Muscle of back (tissue), 11 donors: ENCODE results near the gene SIRPG. TPM values are rescaled to one million over a fixed set of nuclear protein-coding genes. Genes with fewer than 3 reads are reported as not detected.

Experiments
- DNase-seq, 3 donors: peaks; one replicate each; pipeline versions ENCODE4 v3.0.0 to v3.0.0-alpha.2; 2013
- polyA plus RNA-seq, 10 donors: library from polyadenylated mRNA; unstranded; fragments of 120-200 nt; gene quantifications; one replicate each; pipeline ENCODE4 v1.2.1, GENCODE V29; 2013; ENCODE audit not compliant: insufficient read length in 10 of 10

The SIRPG gene
- polyA plus RNA-seq, 10 donors: 0.32 to 3.1 (median 0.67) TPM; not detected in 7

GRCh38 chr20:1600736-1601135 lies 56.8 kb downstream of the SIRPG start:
- no peak for DNase-seq

GRCh38 chr20:1595333-1595732 lies 62.2 kb downstream of the SIRPG start:
- no peak for DNase-seq

DNA sequence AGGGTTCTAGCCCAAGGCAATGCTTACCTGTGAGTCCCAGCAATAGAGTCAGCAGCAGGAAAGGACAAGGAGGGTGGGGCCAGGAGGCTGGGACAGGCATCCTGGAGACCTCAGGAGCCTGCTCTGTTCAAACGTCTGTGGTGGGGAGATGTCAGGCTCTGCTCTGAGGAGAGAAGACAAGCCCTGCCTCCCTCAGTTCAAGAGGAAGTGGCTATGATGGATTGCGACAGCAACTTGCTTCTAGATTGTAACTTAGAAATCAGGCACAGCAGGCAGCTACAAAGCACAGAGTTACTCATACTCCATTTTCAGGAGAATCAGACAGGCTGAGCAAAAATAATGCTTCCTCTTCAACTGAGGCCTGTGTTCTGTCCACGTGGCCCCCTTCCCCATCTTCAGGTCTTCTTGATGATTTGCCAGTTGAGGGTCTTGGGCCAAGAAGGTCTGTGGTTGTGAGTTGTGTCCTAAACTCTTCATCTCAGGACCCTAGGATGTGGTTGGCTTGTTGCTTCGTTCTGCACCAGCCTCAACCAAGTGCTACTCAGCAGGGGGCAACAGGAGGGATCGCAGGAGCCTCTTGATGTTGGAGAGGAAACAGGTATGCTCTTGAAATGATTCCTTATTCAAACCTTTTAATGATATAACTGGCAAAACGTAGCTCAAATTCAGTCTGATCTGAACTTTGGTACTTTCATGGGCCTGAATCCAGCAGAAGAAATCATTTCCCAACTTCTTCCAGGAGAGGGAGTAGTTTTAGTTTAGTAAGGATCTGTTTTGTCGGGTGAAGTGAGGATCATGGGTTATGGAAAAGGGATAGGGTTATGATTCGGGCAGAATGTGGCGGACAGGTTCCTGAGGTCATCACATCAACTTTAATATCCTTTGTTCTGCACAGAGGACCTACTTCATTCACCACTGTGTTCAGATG lies 68.8 kb downstream of the SIRPG start:
- DNase-seq: no peak

DNA sequence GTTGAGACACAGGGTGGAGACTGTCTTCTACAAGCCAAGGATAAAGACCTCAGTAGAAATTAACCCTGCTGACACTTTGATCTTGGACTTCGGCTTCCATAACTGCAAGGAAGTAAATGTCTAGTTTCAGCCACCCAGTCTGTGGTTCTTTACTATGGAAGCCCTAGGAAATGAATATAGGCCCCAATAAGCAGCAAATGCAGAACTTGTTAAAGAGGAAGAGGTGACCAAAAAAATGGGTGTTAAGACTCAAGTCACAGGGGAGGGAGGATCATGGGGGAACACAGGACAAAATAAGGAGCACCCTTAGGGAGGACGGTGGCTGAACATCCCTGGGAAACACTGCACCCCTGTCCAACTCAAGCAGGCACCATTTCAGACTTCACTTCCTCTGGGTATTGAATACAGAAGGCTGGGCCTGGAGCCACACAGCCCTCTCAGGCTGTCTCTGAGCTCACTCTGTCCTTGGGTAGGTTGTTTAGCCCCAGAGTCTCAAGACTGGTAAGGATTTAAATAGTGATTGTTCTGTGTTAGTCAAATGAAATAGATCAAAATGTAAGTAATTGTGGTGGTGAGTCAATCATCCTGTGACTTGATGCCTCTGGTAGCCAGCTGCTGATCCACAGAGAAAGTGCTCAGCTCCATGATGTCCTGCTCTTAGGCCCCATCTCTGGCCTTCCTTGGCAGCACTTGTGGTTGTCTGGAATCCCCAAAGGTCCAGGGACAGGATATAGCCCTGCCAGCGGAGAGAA lies 69.6 kb downstream of the SIRPG start:
- DNase-seq: no peak

GRCh38 chr20:1579488-1579887 lies 78.1 kb downstream of the SIRPG start:
- DNase-seq: no peak

Other genes with a start within 250 kb of the SIRPG start
- 10 to 100 TPM; 60.6 to 77.7 (median 65.6) TPM for gene NSFL1C, start 190.9 kb downstream of the SIRPG start, polyA plus RNA-seq
- gene SIRPB2, start 166.4 kb downstream of the SIRPG start, polyA plus RNA-seq: 1 to 10 TPM in 9 of 10 donors, under 1 TPM in 1; 0.91 to 2.7 (median 1.9) TPM
- not detected for gene SIRPD, start 100.1 kb downstream of the SIRPG start, polyA plus RNA-seq
- gene SIRPB1, start 37.8 kb downstream of the SIRPG start, polyA plus RNA-seq: 1 to 10 TPM in 8 of 10 donors, under 1 TPM in 2; 0.26 to 2.6 (median 1.5) TPM
- 10 to 100 TPM; 25.8 to 33.2 (median 28.9) TPM for gene SIRPA, start 237.6 kb upstream of the SIRPG start, polyA plus RNA-seq